H1 (cell line): ENCODE data around the gene KLK10. TPM values are rescaled to one million over a fixed set of nuclear protein-coding genes. Genes with fewer than 3 reads are reported as not detected.

Experiments used
- BACH1 ChIP-seq: IDR thresholded peaks from 2 replicates; pipeline ENCODE4 v1.6.1; 2012; ENCODE audit warnings: low read length, improper control_type of control experiment
- RXRA ChIP-seq: IDR thresholded peaks from 2 replicates; pipeline ENCODE4 v1.6.1; 2011; ENCODE audit warnings: low read depth, mild to moderate bottlenecking, low read length, moderate library complexity; ENCODE audit not compliant: insufficient read depth
- SIX5 ChIP-seq: IDR thresholded peaks from 2 replicates; pipeline ENCODE4 v1.6.1; 2011; ENCODE audit warnings: mild to moderate bottlenecking, low read depth, low read length
- SUZ12 ChIP-seq: fragments of 200-600 bp; sonication (generic); IDR thresholded peaks from 2 replicates; pipeline ENCODE4 v1.6.1; 2012; ENCODE audit warnings: mild to moderate bottlenecking, inconsistent platforms, low read length, moderate library complexity, mixed read lengths
- TAF1 ChIP-seq: IDR thresholded peaks from 2 replicates; pipeline ENCODE4 v1.6.1; 2011; ENCODE audit warnings: mild to moderate bottlenecking, low read depth, low read length
- polyA plus RNA-seq, 7 experiments: library from polyadenylated mRNA; depleted of rRNA in 3 of 7; stranded (reverse) in 5 of 7; unstranded in 2 of 7; fragments of >200 nt in 5 of 7; fragments of 200-250 nt in 2 of 7; gene quantifications; 1 replicate in 5 of 7; 2 replicates in 1 of 7; 4 replicates in 1 of 7; pipeline versions ENCODE4 v1.2.1 to v1.2.3, GENCODE V29; 2011 to 2013; ENCODE audit warnings: missing spikeins in 2 of 7, mixed read lengths in 2 of 7
- total RNA-seq: library from RNA; stranded (reverse); fragmentation: NEBNext Ultra II Directional; extraction: Animal tissue kit (Norgen Biotek cat#: 25700); gene quantifications from 2 replicates; pipeline ENCODE4 v1.2.1, GENCODE V29; 2021
- TF ChIP-seq, protein P1 (sequence below): IDR thresholded peaks from 2 replicates; pipeline ENCODE4 v1.6.1; 2011; ENCODE audit warnings: low read depth, mild to moderate bottlenecking, low read length; ENCODE audit not compliant: insufficient read depth

Gene KLK10
- total and polyA plus RNA-seq, 2 of the 8 experiments (the other 6 are each of a cell fraction or from before 2014, with no cell fraction given), result 4.8 to 9.7 TPM

DNA sequence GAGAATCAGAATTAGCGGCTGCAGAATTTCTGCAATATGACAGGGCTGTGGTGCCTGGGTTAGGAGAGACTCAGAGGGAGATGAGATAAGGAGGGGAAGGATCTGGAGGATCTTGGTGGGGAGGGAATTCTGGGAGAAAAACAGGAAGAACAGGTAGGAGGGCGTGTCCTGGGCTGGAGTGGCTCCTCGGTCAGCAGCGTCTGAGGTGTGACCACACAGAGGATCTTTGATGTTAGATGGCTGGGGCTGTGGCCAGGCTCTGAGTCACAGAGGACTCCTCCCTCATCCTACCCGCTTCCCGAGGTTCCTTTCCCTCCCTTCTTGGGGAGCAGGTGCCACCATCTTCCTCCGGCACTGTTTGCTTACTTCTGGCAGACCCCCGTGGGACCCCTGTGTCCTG, 43.7 kb downstream of the KLK10 start (continued):
- TF ChIP-seq TAF1 (no peak), RXRA (no peak), SIX5 (no peak), BACH1 (no peak), SUZ12 (no peak)
- TF ChIP-seq, protein P1, sequence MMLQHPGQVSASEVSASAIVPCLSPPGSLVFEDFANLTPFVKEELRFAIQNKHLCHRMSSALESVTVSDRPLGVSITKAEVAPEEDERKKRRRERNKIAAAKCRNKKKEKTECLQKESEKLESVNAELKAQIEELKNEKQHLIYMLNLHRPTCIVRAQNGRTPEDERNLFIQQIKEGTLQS, result no peak
- TF ChIP-seq, all 59 proteins: peak for 0
